Mesendoderm (in vitro differentiated cells): ENCODE results near the gene CEP295NL. TPM values are rescaled to one million over a fixed set of nuclear protein-coding genes. Genes with fewer than 3 reads are reported as not detected.
A peak's percentile ranks its signal among the peaks of the same experiment; 100 is the strongest.

Experiments
- DNase-seq: peaks from one replicate; pipeline ENCODE4 v3.0.0; 2013
- H2AK5ac ChIP-seq: 2 replicates; pipeline ENCODE4 v1.6.1; 2013; ENCODE audit warnings: low read length, inconsistent platforms
- H2BK120ac ChIP-seq: 2 replicates; pipeline ENCODE4 v1.6.1; 2013; ENCODE audit warnings: low read depth, mild to moderate bottlenecking, low read length, moderate library complexity, mixed read lengths
- H2BK15ac ChIP-seq: replicated peaks from 2 replicates; pipeline ENCODE4 v1.6.1; 2013; ENCODE audit warnings: low read depth, mild to moderate bottlenecking, moderate library complexity
- H2BK5ac ChIP-seq: 2 replicates; pipeline ENCODE4 v1.6.1; 2013; ENCODE audit warnings: low read length, inconsistent platforms
- H3K18ac ChIP-seq: 2 replicates; pipeline ENCODE4 v1.6.1; 2013; ENCODE audit warnings: mild to moderate bottlenecking, low read length, mixed read lengths
- H3K23ac ChIP-seq: one replicate; pipeline ENCODE4 v1.6.1; 2013; ENCODE audit warnings: low read length
- H3K27ac ChIP-seq: 2 replicates; pipeline ENCODE4 v1.5.1; 2013; ENCODE audit warnings: low read depth, mild to moderate bottlenecking, inconsistent platforms, low read length, moderate library complexity
- H3K27me3 ChIP-seq: 2 replicates; pipeline ENCODE4 v1.6.1; 2013; ENCODE audit warnings: low read length, control low read depth, mild to moderate bottlenecking, inconsistent platforms; ENCODE audit not compliant: insufficient read depth, poor library complexity
- H3K36me3 ChIP-seq: 2 replicates; pipeline ENCODE4 v1.6.1; 2013; ENCODE audit warnings: low read length, inconsistent platforms; ENCODE audit not compliant: control insufficient read depth, insufficient read depth
- H3K4ac ChIP-seq: one replicate; pipeline ENCODE4 v1.6.1; 2013; ENCODE audit warnings: low read depth, mild to moderate bottlenecking, low read length, moderate library complexity
- H3K4me1 ChIP-seq: 2 replicates; pipeline ENCODE4 v1.6.1; 2013; ENCODE audit warnings: low read depth, low read length, inconsistent platforms; ENCODE audit not compliant: control insufficient read depth
- H3K4me2 ChIP-seq: 2 replicates; pipeline ENCODE4 v1.6.1; 2013; ENCODE audit warnings: low read length
- H3K4me3 ChIP-seq: 2 replicates; pipeline ENCODE4 v1.5.1; 2013; ENCODE audit warnings: mild to moderate bottlenecking, low read length
- H3K56ac ChIP-seq: one replicate; pipeline ENCODE4 v1.6.1; 2013; ENCODE audit warnings: low read length
- H3K79me1 ChIP-seq: 2 replicates; pipeline ENCODE4 v1.6.1; 2013; ENCODE audit warnings: low read length, inconsistent platforms
- H3K79me2 ChIP-seq: 2 replicates; pipeline ENCODE4 v1.6.1; 2013; ENCODE audit warnings: mild to moderate bottlenecking, low read length; ENCODE audit not compliant: control insufficient read depth, insufficient read depth
- H3K9ac ChIP-seq: 2 replicates; pipeline ENCODE4 v1.6.1; 2013; ENCODE audit warnings: low read length, inconsistent platforms
- H4K5ac ChIP-seq: one replicate; pipeline ENCODE4 v1.6.1; 2013; ENCODE audit warnings: low read length
- H4K8ac ChIP-seq: one replicate; pipeline ENCODE4 v1.6.1; 2013; ENCODE audit warnings: low read depth, mild to moderate bottlenecking, control low read depth, low read length, moderate library complexity
- WGBS: extraction: QIAGEN DNeasy Blood & Tissue Kit; methylation state at CpG from one replicate; pipeline ENCODE4 v1.1.7; 2013; ENCODE audit warnings: low lambda C conversion rate, missing lambda C conversion rate; ENCODE audit not compliant: insufficient coverage; ENCODE audit errors: extremely low coverage; 5-methylcytosine and 5-hydroxymethylcytosine counted together
- polyA plus RNA-seq, 2 experiments: library from polyadenylated mRNA; stranded (reverse); fragments of 200-250 nt; gene quantifications; one replicate each; pipeline ENCODE4 v1.2.3, GENCODE V29; 2013

CEP295NL gene, protein sequence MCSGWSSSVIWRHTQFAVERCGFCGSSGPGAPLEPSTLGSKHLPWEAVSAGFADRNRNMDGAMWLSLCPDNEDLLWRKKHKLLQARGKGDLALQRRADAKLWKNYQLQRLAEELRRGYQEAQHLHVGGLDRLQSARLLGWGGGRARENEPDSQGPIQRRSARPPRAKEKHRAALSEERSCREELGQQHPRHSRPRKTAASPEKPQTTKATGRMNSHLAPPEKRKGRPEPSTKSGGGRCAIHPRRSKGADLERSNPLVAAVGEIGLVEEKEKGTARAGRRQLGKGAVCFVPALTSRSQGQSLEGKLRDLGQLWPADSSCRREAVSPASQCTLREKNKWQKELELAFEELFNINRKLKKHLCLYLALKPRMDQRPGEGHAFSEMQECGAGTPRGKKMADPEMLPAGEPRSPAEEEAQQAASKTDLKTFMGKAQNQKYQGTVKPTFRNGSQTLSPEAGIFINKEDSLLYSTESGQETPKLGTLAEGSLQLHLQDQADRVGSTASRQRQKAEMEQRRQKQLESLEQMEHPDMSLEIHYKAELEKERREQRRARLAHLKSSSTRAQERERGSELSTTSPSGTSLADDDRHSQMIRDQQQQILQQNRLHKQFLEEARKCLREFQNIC
- polyA plus RNA-seq (2013, experiment 1 of 2): 0.06 TPM
- 0.03 TPM for polyA plus RNA-seq (2013, experiment 2 of 2)

DNA sequence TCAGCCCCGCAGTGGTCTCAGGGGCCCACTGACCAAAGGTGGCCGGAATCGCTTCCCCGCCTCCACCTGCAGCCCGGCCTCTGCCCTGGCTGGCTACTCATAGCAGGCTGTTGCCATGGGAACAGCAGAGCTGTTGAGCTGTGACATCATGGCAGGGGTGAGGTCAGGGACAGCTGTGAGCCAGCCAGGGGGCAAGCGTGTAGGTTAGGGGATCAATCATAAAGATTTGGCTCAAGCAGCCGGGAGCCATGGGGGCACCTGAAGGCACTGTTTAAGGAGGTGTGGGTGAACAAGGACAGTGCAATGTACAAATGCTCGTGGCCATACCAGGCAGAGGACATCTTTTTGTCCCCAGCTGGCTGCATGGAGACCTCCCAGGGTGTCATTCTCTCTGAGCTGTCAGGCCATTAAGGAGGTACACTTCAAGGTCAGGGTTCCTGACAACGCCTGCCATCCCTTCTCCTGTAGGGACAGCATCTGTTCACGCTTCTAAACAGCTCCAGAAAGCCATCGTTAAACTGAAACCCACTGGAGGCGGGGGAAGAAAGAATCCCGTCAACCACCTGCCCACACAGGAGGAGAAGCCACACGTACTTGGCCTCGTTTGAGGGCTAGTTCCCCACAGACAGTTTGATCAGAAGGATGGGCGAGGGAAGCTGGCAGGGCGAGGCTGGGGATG is at the start of gene CEP295NL:
Gene CEP295NL (minus strand): TSS at position 101 of the 679 bp plus-strand sequence. CDS start 1,373 bp downstream, outside the sequence.
- H3K56ac ChIP-seq: no peak within 1 kb of the TSS
- H3K27me3 ChIP-seq: no peaks in the 10 kb centered on the region
- H3K4ac ChIP-seq: no peak within 1 kb of the TSS
- no peaks in the 10 kb centered on the region for H3K36me3 ChIP-seq
- no CpG with 5 or more reads among the region's 17 CpGs for WGBS
- H4K5ac ChIP-seq: no peak within 1 kb of the TSS
- no peak within 1 kb of the TSS for H3K9ac ChIP-seq
- H3K79me2 ChIP-seq: no peaks in the 10 kb centered on the region
- H2BK15ac ChIP-seq: no peak within 1 kb of the TSS
- no peak within 1 kb of the TSS for H3K4me2 ChIP-seq
- no peaks in the 10 kb centered on the region for H3K4me1 ChIP-seq
- H3K23ac ChIP-seq: no peak within 1 kb of the TSS
- no peak within 1 kb of the TSS for H3K27ac ChIP-seq
- no peak within 1 kb of the TSS for H3K18ac ChIP-seq
- H3K79me1 ChIP-seq: peaks cover 2% of the 10 kb centered on the region
- no peak within 1 kb of the TSS for H2AK5ac ChIP-seq
- no peak within 1 kb of the TSS for H3K4me3 ChIP-seq
- H2BK5ac ChIP-seq: no peak within 1 kb of the TSS
- H2BK120ac ChIP-seq: no peak within 1 kb of the TSS
- no peak within 1 kb of the TSS for H4K8ac ChIP-seq
- DNase-seq: peak; percentile 85

DNA sequence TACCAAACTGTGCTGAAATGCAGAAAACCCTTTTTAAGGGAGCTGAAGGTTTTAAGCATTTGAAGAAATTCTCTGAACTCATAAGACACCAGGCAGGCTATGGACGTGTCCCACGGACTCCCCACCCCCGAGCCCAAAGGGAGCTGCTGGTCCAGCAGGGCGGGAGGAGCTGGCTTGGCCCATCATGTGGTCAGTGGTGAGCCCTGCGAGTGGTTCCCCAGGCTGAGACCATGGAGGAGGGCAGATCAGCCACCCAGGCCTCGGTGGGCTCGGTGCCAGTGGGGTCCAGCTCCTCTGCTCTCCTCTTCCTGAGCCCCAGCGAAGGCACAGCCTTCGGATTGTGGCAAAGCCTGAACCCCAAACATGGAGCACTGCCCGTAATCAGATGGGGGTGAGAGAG is 49.7 kb upstream of the CEP295NL start:
- Histone ChIP-seq H3K23ac (no peak overlapping the region), H2AK5ac (no peak overlapping the region), H2BK15ac (no peak overlapping the region), H2BK5ac (no peak overlapping the region), H2BK120ac (no peak overlapping the region), H3K4me3 (no peak overlapping the region), H3K18ac (no peak overlapping the region), H4K8ac (no peak overlapping the region), H4K5ac (no peak overlapping the region), H3K36me3 (no peaks in the 10 kb centered on the region), H3K79me1 (no peaks in the 10 kb centered on the region), H3K79me2 (no peaks in the 10 kb centered on the region), H3K27me3 (no peaks in the 10 kb centered on the region), H3K4me2 (no peak overlapping the region), H3K56ac (no peak overlapping the region), H3K27ac (no peak overlapping the region), H3K9ac (no peak overlapping the region), H3K4me1 (no peaks in the 10 kb centered on the region), H3K4ac (no peak overlapping the region)
- DNase-seq: no peak
- no CpG with 5 or more reads among the region's 10 CpGs for WGBS

DNA sequence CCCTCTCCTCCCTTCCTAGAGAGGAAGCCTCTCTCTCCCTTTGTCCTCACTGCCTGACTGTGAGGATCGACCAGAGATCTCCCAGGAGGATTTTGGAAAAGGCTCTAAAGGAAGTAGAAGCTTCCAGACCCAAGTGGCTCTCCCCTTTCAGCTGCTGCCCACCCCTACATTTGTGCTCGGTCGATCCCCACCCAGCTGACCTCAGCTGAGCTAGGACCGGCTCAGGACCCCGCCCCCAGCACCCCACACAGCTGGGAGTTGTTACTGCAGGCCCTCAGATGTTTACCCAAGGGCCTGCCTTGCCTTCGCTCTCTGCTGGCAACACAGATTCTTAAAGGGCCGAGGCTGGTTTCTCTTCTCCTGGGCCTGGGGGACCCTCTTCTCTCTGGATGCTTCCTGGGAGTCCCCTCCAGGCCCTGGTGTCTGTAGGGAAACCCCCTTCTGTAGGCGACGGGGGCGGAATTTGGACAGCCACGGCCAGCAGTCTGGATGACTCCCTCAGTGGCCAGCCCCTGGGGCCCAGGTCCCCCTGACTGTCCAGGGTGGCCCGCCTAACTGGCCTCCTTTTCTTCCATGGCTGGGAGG is 49.1 kb upstream of the CEP295NL start:
- DNase-seq: no peak
- no peak overlapping the region for H3K27ac ChIP-seq
- H3K79me2 ChIP-seq: no peaks in the 10 kb centered on the region
- no peak overlapping the region for H2BK120ac ChIP-seq
- no peak overlapping the region for H4K8ac ChIP-seq
- no peaks in the 10 kb centered on the region for H3K36me3 ChIP-seq
- no peak overlapping the region for H2AK5ac ChIP-seq
- H3K4me3 ChIP-seq: no peak overlapping the region
- no CpG with 5 or more reads among the region's 12 CpGs for WGBS
- peak overlapping the region; percentile 15 for H3K56ac ChIP-seq
- no peak overlapping the region for H3K4me2 ChIP-seq
- no peaks in the 10 kb centered on the region for H3K79me1 ChIP-seq
- H4K5ac ChIP-seq: no peak overlapping the region
- no peak overlapping the region for H2BK15ac ChIP-seq
- H3K23ac ChIP-seq: no peak overlapping the region
- H3K4ac ChIP-seq: no peak overlapping the region
- H3K4me1 ChIP-seq: no peaks in the 10 kb centered on the region
- no peak overlapping the region for H3K9ac ChIP-seq
- no peak overlapping the region for H3K18ac ChIP-seq
- no peaks in the 10 kb centered on the region for H3K27me3 ChIP-seq
- no peak overlapping the region for H2BK5ac ChIP-seq

DNA sequence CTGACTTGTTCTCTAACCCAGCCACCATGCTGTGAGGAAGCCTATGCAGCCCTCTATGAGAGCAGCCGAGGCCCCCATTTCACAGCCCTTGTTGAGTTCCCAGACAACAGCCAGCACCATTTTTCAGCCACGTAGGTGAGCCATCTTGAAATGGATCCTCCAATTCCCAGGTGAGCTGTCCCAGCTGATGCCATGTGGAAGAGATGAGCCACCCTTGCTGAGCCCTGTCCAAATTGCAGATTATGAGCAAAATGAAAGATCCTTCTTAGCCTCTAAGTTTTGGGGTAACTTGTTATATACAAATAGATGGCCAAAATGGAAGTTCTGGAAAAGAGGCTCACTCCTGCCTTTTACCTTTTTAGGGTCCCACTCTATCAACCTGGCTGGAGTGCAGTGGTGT is 47.9 kb upstream of the CEP295NL start:
- Histone ChIP-seq H2BK120ac (no peak overlapping the region), H3K4me3 (no peak overlapping the region), H2AK5ac (no peak overlapping the region), H3K4me2 (no peak overlapping the region), H3K4me1 (no peaks in the 10 kb centered on the region), H3K18ac (no peak overlapping the region), H3K9ac (no peak overlapping the region), H3K79me1 (no peaks in the 10 kb centered on the region), H3K79me2 (no peaks in the 10 kb centered on the region), H4K5ac (no peak overlapping the region), H3K36me3 (no peaks in the 10 kb centered on the region), H3K4ac (no peak overlapping the region), H2BK15ac (no peak overlapping the region), H3K27ac (no peak overlapping the region), H4K8ac (no peak overlapping the region), H3K23ac (no peak overlapping the region), H3K27me3 (no peaks in the 10 kb centered on the region), H3K56ac (no peak overlapping the region), H2BK5ac (no peak overlapping the region)
- no CpG with 5 or more reads among the region's 2 CpGs for WGBS
- no peak for DNase-seq

DNA sequence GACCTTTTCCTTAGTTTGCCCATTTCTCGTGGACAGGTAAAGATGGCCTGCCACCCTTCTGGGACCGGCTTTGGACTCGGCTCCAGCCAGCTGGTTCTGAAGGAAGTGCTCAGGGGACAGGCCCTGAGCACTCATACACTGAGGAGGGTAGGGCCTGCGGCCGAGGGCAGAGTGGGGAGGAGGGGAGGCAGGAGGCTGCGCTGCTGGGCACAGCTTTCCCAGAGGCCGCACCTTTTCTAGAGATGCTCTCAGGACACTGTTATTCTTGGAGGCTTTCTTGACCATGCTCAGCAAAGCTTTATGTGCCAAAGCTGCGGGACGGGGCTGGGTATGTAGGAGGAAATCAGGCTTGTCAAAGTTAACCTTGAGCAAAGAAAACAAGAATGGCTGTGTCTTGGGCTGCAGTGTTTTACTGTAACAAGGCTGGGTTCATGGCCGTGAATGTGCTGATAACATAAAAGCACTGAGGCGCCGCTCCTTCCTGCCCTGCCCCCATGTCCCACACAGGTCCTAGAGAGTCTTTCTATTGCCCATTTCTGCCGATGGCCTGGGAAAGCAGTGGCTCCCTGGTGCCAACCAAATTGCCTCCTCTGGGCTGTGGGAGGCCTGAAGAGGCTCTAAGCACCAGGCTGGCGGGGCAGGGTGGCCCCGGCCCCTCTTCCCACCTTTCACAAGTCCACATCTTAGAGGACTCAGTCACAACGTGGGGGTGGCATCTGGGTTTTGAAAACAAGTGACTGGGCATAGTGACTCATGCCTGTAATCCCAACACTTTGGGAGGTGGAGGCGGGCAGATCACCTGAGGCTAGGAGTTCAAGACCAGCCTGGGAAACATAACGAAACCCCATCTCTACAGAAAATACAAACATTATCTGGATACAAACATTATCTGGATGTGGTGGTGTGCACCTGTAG is 44.5 kb upstream of the CEP295NL start:
- H3K79me2 ChIP-seq: no peaks in the 10 kb centered on the region
- no peaks in the 10 kb centered on the region for H3K27me3 ChIP-seq
- H2BK5ac ChIP-seq: no peak overlapping the region
- no peaks in the 10 kb centered on the region for H3K4me1 ChIP-seq
- no peak overlapping the region for H3K4me2 ChIP-seq
- H3K27ac ChIP-seq: no peak overlapping the region
- DNase-seq: no peak
- no peak overlapping the region for H3K23ac ChIP-seq
- no peak overlapping the region for H3K9ac ChIP-seq
- H3K4me3 ChIP-seq: no peak overlapping the region
- H2BK15ac ChIP-seq: no peak overlapping the region
- no peak overlapping the region for H2BK120ac ChIP-seq
- H3K36me3 ChIP-seq: no peaks in the 10 kb centered on the region
- no peak overlapping the region for H2AK5ac ChIP-seq
- no CpG with 5 or more reads among the region's 18 CpGs for WGBS
- no peak overlapping the region for H3K56ac ChIP-seq
- no peaks in the 10 kb centered on the region for H3K79me1 ChIP-seq
- no peak overlapping the region for H4K5ac ChIP-seq
- H3K18ac ChIP-seq: no peak overlapping the region
- H3K4ac ChIP-seq: no peak overlapping the region
- no peak overlapping the region for H4K8ac ChIP-seq
